ENCODE results near the gene NFILZ.

NFILZ gene

GRCh38 chr19:8611877-8612806 lies 18.3 kb upstream of the NFILZ start:
- no peak for TF ChIP-seq TSHZ2 (CRISPR knock-in tag; IDR thresholded peaks at IDR 0.05)
- no peak for TF ChIP-seq PATZ1 (CRISPR knock-in tag; IDR thresholded peaks at IDR 0.05; ENCODE audit: borderline replicate concordance)
- ATAC-seq = no peak

- TF ChIP-seq ZC3H10 (CRISPR knock-in tag; IDR thresholded peaks at IDR 0.05) = no peak
- no peak for TF ChIP-seq POU6F1 (CRISPR knock-in tag; IDR thresholded peaks at IDR 0.05; ENCODE audit: borderline replicate concordance, low read depth)
- no peak for TF ChIP-seq ZNF8 (CRISPR knock-in tag; IDR thresholded peaks at IDR 0.05)
- TF ChIP-seq TSHZ2 (CRISPR knock-in tag; IDR thresholded peaks at IDR 0.05) = no peak
- no peak for TF ChIP-seq ZFP30 (CRISPR knock-in tag; IDR thresholded peaks at IDR 0.05)
- no peak for TF ChIP-seq BACH2 (CRISPR knock-in tag; IDR thresholded peaks at IDR 0.05; ENCODE audit: borderline replicate concordance)
- TF ChIP-seq ZNF70 (CRISPR knock-in tag; IDR thresholded peaks at IDR 0.05) = no peak
- TF ChIP-seq PPARA (CRISPR knock-in tag; IDR thresholded peaks at IDR 0.05; ENCODE audit: borderline replicate concordance) = no peak
- TF ChIP-seq GLIS3 (CRISPR knock-in tag; IDR thresholded peaks at IDR 0.05) = no peak
- no peak for TF ChIP-seq CREB5 (CRISPR knock-in tag; IDR thresholded peaks at IDR 0.05; ENCODE audit: low read depth)
- no peak for TF ChIP-seq SNAI2 (CRISPR knock-in tag; IDR thresholded peaks at IDR 0.05)
- TF ChIP-seq ZNF565 (CRISPR knock-in tag; conservative IDR thresholded peaks at IDR 0.05; ENCODE audit: low read depth) = no peak
- TF ChIP-seq CSDC2 (CRISPR knock-in tag; IDR thresholded peaks at IDR 0.05) = no peak
- no peak for TF ChIP-seq OSR1 (CRISPR knock-in tag; IDR thresholded peaks at IDR 0.05)
- TF ChIP-seq ESRRG (CRISPR knock-in tag; IDR thresholded peaks at IDR 0.05) = no peak
- no peak for TF ChIP-seq TCF4 (CRISPR knock-in tag; IDR thresholded peaks at IDR 0.05; ENCODE audit: borderline replicate concordance)
- no peak for TF ChIP-seq ARNTL (CRISPR knock-in tag; IDR thresholded peaks at IDR 0.05; ENCODE audit: borderline replicate concordance, low read depth)
- no peak for ATAC-seq
Observed at GRCh38 chr19:8612807-8613171, 17.6 kb upstream of the NFILZ start.

GRCh38 chr19:8614455-8614854 lies 16.0 kb upstream of the NFILZ start:
- ATAC-seq = no peak
- no peak for TF ChIP-seq ZC3H10 (CRISPR knock-in tag; IDR thresholded peaks at IDR 0.05)
